HepG2 (cell line): ENCODE measurements around the gene HEXD. TPM values are rescaled to one million over a fixed set of nuclear protein-coding genes. Genes with fewer than 3 reads are reported as not detected.
A peak's percentile ranks its signal among the peaks of the same experiment; 100 is the strongest.

Experiments
- HNRNPLL ChIP-seq: fragments of 200-400 bp; formaldehyde crosslinking; IDR thresholded peaks from 2 replicates; pipeline ENCODE4 v1.6.1; 2017; ENCODE audit warnings: mild to moderate bottlenecking, low read depth, low read length; ENCODE audit not compliant: poor library complexity, severe bottlenecking
- MED13 ChIP-seq: sonication (generic); formaldehyde crosslinking; IDR thresholded peaks from 2 replicates; pipeline ENCODE4 v1.5.0; 2020; ENCODE audit warnings: missing genetic modification reagents
- MIER2 ChIP-seq: IDR thresholded peaks from 2 replicates; pipeline ENCODE4 v1.6.1; 2016; ENCODE audit warnings: missing biosample characterization, missing genetic modification reagents
- NFIB ChIP-seq: sonication (generic); formaldehyde crosslinking; IDR thresholded peaks from 2 replicates; pipeline ENCODE4 v1.9.0; 2021; ENCODE audit warnings: missing genetic modification reagents, mild to moderate bottlenecking, borderline replicate concordance
- NR2F1 ChIP-seq, 2 experiments: fragments of 450-650 bp in 1 of 2; formaldehyde crosslinking in 1 of 2; IDR thresholded peaks; 2 replicates each; pipeline versions ENCODE4 v1.5.0 to v1.6.1; 2016 to 2020; ENCODE audit warnings: mild to moderate bottlenecking in 1 of 2, missing compliant biosample characterization in 1 of 2, missing genetic modification reagents in 1 of 2, moderate library complexity in 1 of 2
- PHF20 ChIP-seq: sonication (generic); formaldehyde crosslinking; IDR thresholded peaks from 2 replicates; pipeline ENCODE4 v1.5.0; 2020; ENCODE audit warnings: mild to moderate bottlenecking, missing genetic modification reagents
- PITX1 ChIP-seq: sonication (generic); formaldehyde crosslinking; IDR thresholded peaks from 2 replicates; pipeline ENCODE4 v1.5.1; 2020; ENCODE audit warnings: mild to moderate bottlenecking, missing genetic modification reagents
- SIX4 ChIP-seq: sonication (generic); formaldehyde crosslinking; IDR thresholded peaks from 2 replicates; pipeline ENCODE4 v1.4.0; 2020; ENCODE audit warnings: missing genetic modification reagents
- ZNF317 ChIP-seq: sonication (generic); formaldehyde crosslinking; IDR thresholded peaks from 2 replicates; pipeline ENCODE4 v1.5.0; 2020; ENCODE audit warnings: mild to moderate bottlenecking, missing genetic modification reagents
- ZNF562 ChIP-seq: sonication (generic); formaldehyde crosslinking; IDR thresholded peaks from 2 replicates; pipeline ENCODE4 v1.8.0; 2022; ENCODE audit warnings: missing genetic modification reagents, borderline replicate concordance
- ZNF724P ChIP-seq: sonication (generic); formaldehyde crosslinking; IDR thresholded peaks from 2 replicates; pipeline ENCODE4 v1.8.0; 2022; ENCODE audit warnings: missing genetic modification reagents, borderline replicate concordance
- ZNF737 ChIP-seq: sonication (generic); formaldehyde crosslinking; IDR thresholded peaks from 2 replicates; pipeline ENCODE4 v1.5.0; 2020; ENCODE audit warnings: missing genetic modification reagents, mild to moderate bottlenecking, borderline replicate concordance
- polyA plus RNA-seq, 8 experiments: library from polyadenylated mRNA; depleted of rRNA in 3 of 8; stranded (reverse) in 7 of 8; unstranded in 1 of 8; fragments of >200 nt; fragmentation: Illumina TruSeq in 4 of 8; extraction: Trizol in 4 of 8; gene quantifications; 2 replicates each; pipeline versions ENCODE4 v1.2.1 to v1.2.3, GENCODE V29; 2011 to 2016; ENCODE audit warnings: low read depth in 4 of 8, missing spikeins in 1 of 8, mixed read lengths in 1 of 8; ENCODE audit not compliant: insufficient read depth in 1 of 8
- total RNA-seq, 5 experiments: library from RNA; depleted of rRNA; stranded (reverse); fragments of >200 nt; fragmentation: Illumina TruSeq; extraction: Trizol; gene quantifications; 2 replicates each; pipeline ENCODE4 v1.2.3, GENCODE V29; 2016; ENCODE audit warnings: low read depth in 1 of 5
- TF ChIP-seq, protein P1 (sequence below): sonication (generic); formaldehyde crosslinking; IDR thresholded peaks from 2 replicates; pipeline ENCODE4 v1.5.0; 2020; ENCODE audit warnings: missing genetic modification reagents
- TF ChIP-seq, protein P2 (sequence below): sonication (generic); formaldehyde crosslinking; conservative IDR thresholded peaks from 2 replicates; pipeline ENCODE4 v1.8.0; 2022; ENCODE audit warnings: low read depth, missing genetic modification reagents
- TF ChIP-seq, protein P3 (sequence below): IDR thresholded peaks from 2 replicates; pipeline ENCODE4 v1.6.1; 2016; ENCODE audit warnings: control low read depth
- TF ChIP-seq, protein P4 (sequence below): sonication (generic); formaldehyde crosslinking; IDR thresholded peaks from 2 replicates; pipeline ENCODE4 v1.5.1; 2020; ENCODE audit warnings: mild to moderate bottlenecking, missing genetic modification reagents
- TF ChIP-seq, protein P5 (sequence below): IDR thresholded peaks from 2 replicates; pipeline ENCODE4 v1.6.1; 2016; ENCODE audit warnings: mild to moderate bottlenecking
- TF ChIP-seq, protein P6 (sequence below): sonication (generic); formaldehyde crosslinking; IDR thresholded peaks from 2 replicates; pipeline ENCODE4 v1.9.0; 2021; ENCODE audit warnings: missing genetic modification reagents, mild to moderate bottlenecking, borderline replicate concordance

Gene HEXD
- total and polyA plus RNA-seq, 2 of the 13 experiments (the other 11 are each of a cell fraction or from before 2014, with no cell fraction given) = 22.3 to 41.8 TPM

DNA sequence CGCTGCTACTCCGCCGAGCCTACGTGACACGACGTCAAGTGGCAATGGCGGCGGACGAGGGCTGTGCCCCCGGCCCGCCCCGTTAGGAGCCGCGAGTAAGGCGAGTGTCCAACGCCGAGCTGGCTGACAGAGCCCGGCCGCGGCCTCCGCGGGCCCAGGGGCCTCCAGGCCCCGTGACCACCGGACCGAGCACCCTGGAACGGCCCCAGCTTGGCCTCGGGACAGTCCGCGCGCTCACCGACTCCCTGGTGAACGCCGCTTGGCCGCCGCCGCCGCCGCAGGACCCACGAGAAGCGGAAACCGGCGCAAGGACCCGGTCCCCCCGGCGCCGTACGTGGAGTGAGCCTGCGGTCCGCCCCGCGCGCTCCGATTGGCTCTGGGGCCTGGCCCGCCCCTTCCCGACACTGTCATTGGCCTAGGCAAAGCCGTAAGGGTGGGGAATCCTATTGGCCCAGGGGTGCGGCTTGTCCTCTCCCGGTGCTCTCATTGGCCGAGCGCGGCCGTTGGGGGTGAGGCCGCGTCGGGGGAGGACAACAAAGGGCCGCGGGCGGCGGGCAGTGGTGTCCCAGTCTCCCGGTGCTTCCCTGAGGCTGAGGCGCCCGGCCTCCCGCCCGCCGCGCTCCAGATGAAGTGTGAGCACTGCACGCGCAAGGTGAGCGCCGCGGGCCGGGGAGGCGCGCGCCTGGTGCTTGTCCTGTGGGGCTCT is 40.2 kb downstream of the HEXD start, which contains the start of gene NARF (continued):
- TF ChIP-seq, protein P1, sequence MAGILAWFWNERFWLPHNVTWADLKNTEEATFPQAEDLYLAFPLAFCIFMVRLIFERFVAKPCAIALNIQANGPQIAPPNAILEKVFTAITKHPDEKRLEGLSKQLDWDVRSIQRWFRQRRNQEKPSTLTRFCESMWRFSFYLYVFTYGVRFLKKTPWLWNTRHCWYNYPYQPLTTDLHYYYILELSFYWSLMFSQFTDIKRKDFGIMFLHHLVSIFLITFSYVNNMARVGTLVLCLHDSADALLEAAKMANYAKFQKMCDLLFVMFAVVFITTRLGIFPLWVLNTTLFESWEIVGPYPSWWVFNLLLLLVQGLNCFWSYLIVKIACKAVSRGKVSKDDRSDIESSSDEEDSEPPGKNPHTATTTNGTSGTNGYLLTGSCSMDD = peak; percentile 72; the same call in 1 of the 2 replicates
- TF ChIP-seq NFIB (no peak), SIX4 (CRISPR knock-in tag) (peak; percentile 32; the same call in 1 of the 2 replicates), PHF20 (CRISPR knock-in tag) (peak; percentile 86), MIER2 (CRISPR knock-in tag) (no peak), MED13 (CRISPR knock-in tag) (peak; percentile 71; the same call in 1 of the 2 replicates), ZNF724P (CRISPR knock-in tag) (no peak), ZNF562 (CRISPR knock-in tag) (no peak), PITX1 (CRISPR knock-in tag) (no peak), ZNF317 (CRISPR knock-in tag) (no peak; the same call in 1 of the 2 replicates), ZNF737 (CRISPR knock-in tag) (no peak), NR2F1 (CRISPR knock-in tag; IDR thresholded peaks at IDR 0.05) (no peak; a peak in 1 of 4 replicates), HNRNPLL (peak; percentile 96)
- TF ChIP-seq, protein P2, sequence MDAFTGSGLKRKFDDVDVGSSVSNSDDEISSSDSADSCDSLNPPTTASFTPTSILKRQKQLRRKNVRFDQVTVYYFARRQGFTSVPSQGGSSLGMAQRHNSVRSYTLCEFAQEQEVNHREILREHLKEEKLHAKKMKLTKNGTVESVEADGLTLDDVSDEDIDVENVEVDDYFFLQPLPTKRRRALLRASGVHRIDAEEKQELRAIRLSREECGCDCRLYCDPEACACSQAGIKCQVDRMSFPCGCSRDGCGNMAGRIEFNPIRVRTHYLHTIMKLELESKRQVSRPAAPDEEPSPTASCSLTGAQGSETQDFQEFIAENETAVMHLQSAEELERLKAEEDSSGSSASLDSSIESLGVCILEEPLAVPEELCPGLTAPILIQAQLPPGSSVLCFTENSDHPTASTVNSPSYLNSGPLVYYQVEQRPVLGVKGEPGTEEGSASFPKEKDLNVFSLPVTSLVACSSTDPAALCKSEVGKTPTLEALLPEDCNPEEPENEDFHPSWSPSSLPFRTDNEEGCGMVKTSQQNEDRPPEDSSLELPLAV (CRISPR knock-in tag) = 0 out of 2 replicates have a peak, but pooled peaks have one; percentile 21
- TF ChIP-seq, protein P3, sequence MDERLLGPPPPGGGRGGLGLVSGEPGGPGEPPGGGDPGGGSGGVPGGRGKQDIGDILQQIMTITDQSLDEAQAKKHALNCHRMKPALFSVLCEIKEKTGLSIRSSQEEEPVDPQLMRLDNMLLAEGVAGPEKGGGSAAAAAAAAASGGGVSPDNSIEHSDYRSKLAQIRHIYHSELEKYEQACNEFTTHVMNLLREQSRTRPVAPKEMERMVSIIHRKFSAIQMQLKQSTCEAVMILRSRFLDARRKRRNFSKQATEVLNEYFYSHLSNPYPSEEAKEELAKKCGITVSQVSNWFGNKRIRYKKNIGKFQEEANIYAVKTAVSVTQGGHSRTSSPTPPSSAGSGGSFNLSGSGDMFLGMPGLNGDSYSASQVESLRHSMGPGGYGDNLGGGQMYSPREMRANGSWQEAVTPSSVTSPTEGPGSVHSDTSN = no peak
- TF ChIP-seq, protein P4, sequence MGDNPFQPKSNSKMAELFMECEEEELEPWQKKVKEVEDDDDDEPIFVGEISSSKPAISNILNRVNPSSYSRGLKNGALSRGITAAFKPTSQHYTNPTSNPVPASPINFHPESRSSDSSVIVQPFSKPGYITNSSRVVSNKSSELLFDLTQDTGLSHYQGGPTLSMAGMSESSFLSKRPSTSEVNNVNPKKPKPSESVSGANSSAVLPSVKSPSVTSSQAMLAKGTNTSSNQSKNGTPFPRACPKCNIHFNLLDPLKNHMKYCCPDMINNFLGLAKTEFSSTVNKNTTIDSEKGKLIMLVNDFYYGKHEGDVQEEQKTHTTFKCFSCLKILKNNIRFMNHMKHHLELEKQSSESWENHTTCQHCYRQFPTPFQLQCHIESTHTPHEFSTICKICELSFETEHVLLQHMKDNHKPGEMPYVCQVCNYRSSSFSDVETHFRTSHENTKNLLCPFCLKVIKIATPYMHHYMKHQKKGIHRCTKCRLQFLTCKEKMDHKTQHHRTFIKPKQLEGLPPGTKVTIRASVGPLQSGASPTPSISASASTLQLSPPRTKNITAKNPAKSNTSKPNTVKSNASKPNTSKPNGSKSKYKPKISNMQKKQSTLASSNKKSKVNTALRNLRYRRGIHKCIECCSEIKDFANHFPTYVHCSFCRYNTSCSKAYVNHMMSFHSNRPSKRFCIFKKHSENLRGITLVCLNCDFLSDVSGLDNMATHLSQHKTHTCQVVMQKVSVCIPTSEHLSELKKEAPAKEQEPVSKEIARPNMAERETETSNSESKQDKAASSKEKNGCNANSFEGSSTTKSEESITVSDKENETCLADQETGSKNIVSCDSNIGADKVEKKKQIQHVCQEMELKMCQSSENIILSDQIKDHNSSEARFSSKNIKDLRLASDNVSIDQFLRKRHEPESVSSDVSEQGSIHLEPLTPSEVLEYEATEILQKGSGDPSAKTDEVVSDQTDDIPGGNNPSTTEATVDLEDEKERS (CRISPR knock-in tag) = no peak
- TF ChIP-seq, protein P5, sequence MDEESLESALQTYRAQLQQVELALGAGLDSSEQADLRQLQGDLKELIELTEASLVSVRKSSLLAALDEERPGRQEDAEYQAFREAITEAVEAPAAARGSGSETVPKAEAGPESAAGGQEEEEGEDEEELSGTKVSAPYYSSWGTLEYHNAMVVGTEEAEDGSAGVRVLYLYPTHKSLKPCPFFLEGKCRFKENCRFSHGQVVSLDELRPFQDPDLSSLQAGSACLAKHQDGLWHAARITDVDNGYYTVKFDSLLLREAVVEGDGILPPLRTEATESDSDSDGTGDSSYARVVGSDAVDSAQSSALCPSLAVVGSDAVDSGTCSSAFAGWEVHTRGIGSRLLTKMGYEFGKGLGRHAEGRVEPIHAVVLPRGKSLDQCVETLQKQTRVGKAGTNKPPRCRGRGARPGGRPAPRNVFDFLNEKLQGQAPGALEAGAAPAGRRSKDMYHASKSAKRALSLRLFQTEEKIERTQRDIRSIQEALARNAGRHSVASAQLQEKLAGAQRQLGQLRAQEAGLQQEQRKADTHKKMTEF (CRISPR knock-in tag) = peak; percentile 98
- TF ChIP-seq, protein P6, sequence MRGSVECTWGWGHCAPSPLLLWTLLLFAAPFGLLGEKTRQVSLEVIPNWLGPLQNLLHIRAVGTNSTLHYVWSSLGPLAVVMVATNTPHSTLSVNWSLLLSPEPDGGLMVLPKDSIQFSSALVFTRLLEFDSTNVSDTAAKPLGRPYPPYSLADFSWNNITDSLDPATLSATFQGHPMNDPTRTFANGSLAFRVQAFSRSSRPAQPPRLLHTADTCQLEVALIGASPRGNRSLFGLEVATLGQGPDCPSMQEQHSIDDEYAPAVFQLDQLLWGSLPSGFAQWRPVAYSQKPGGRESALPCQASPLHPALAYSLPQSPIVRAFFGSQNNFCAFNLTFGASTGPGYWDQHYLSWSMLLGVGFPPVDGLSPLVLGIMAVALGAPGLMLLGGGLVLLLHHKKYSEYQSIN = peak; percentile 41; the same call in 1 of the 2 replicates
